Naive thymus-derived CD4-positive, alpha-beta T cell (primary cell): ENCODE results near the gene MPP2. TPM values are rescaled to one million over a fixed set of nuclear protein-coding genes. Genes with fewer than 3 reads are reported as not detected.
A peak's percentile ranks its signal among the peaks of the same experiment; 100 is the strongest.

ENCODE experiments used
- ATAC-seq: fragments of 150-1000 bp; cut with Tn5 transposase; 2 replicates; pipeline ENCODE4 v1.10.0; 2021; ENCODE audit warnings: mild to moderate bottlenecking, moderate library complexity
- CTCF ChIA-PET: fragments of 350-600 bp; sonication (Branson Sonifier 250); formaldehyde crosslinking; loops from one replicate; lab custom pipeline; 2021; ENCODE audit warnings: antibody characterized with exemption; lab: Charles Lee
- POLR2A ChIA-PET: fragments of 350-600 bp; sonication (Branson Sonifier 250); formaldehyde crosslinking; loops from one replicate; lab custom pipeline; 2021; ENCODE audit warnings: antibody characterized with exemption, inconsistent platforms; lab: Charles Lee
- DNase-seq, 9 donors: peaks; one replicate each; pipeline versions ENCODE4 v3.0.0 to v3.0.0-alpha.2; 2020 to 2022; ENCODE audit warnings: mixed read lengths in 1 of 9
- H3K27ac ChIP-seq: one replicate; pipeline ENCODE4 v1.7.0; 2013; ENCODE audit warnings: mild to moderate bottlenecking, low read depth, low read length, moderate library complexity
- H3K27me3 ChIP-seq, 2 donors: one replicate each; pipeline ENCODE4 v1.7.0; 2013; ENCODE audit warnings: low read length in 2 of 2, mild to moderate bottlenecking in 2 of 2, moderate library complexity in 2 of 2; ENCODE audit not compliant: control insufficient read depth in 2 of 2, insufficient read depth in 2 of 2
- H3K36me3 ChIP-seq, 3 experiments: 1 replicate in 2 of 3; 2 replicates in 1 of 3; pipeline ENCODE4 v1.7.0; 2013; ENCODE audit warnings: low read length in 3 of 3, mild to moderate bottlenecking in 3 of 3, moderate library complexity in 1 of 3; ENCODE audit not compliant: insufficient read depth in 3 of 3, control insufficient read depth in 2 of 3
- H3K4me1 ChIP-seq, 2 donors: one replicate each; pipeline ENCODE4 v1.7.0; 2013; ENCODE audit warnings: low read length in 2 of 2, mild to moderate bottlenecking in 2 of 2, moderate library complexity in 1 of 2; ENCODE audit not compliant: control insufficient read depth in 2 of 2, insufficient read depth in 2 of 2
- H3K4me3 ChIP-seq: 2 replicates; pipeline ENCODE4 v1.7.0; 2013; ENCODE audit warnings: mild to moderate bottlenecking, low read length
- H3K9me3 ChIP-seq, 3 experiments: 1 replicate in 2 of 3; 2 replicates in 1 of 3; pipeline ENCODE4 v1.7.0; 2013; ENCODE audit warnings: low read length in 3 of 3; ENCODE audit not compliant: control insufficient read depth in 2 of 3
- H3K27ac Mint-ChIP-seq, 9 donors: one replicate each; pipeline ENCODE4 v1.8.0; 2020 to 2022; ENCODE audit warnings: mixed read lengths in 9 of 9, mild to moderate bottlenecking in 8 of 9, moderate library complexity in 5 of 9, inconsistent platforms in 2 of 9
- H3K27me3 Mint-ChIP-seq, 5 donors: one replicate each; pipeline ENCODE4 v1.8.0; 2021 to 2022; ENCODE audit warnings: mixed read lengths in 5 of 5, mild to moderate bottlenecking in 1 of 5
- H3K36me3 Mint-ChIP-seq, 5 donors: one replicate each; pipeline ENCODE4 v1.8.0; 2020 to 2022; ENCODE audit warnings: mixed read lengths in 5 of 5, mild to moderate bottlenecking in 3 of 5, inconsistent platforms in 1 of 5
- H3K4me1 Mint-ChIP-seq, 7 donors: one replicate each; pipeline ENCODE4 v1.8.0; 2020 to 2022; ENCODE audit warnings: mixed read lengths in 7 of 7, mild to moderate bottlenecking in 3 of 7, inconsistent platforms in 1 of 7
- H3K4me3 Mint-ChIP-seq, 10 donors: one replicate each; pipeline ENCODE4 v1.8.0; 2020 to 2022; ENCODE audit warnings: mild to moderate bottlenecking in 10 of 10, mixed read lengths in 10 of 10, moderate library complexity in 6 of 10, inconsistent platforms in 2 of 10
- H3K9me3 Mint-ChIP-seq, 11 donors: one replicate each; pipeline ENCODE4 v1.8.0; 2020 to 2022; ENCODE audit warnings: mixed read lengths in 11 of 11, mild to moderate bottlenecking in 4 of 11, inconsistent platforms in 1 of 11, moderate library complexity in 1 of 11
- intact Hi-C, 2 donors: fragments of 100-400 bp; cut with micrococcal nuclease; formaldehyde crosslinking; loops; one replicate each; pipeline ENCODE4 v1.15.1; 2023
- polyA plus RNA-seq, 2 donors: library from polyadenylated mRNA; unstranded; fragments of 300-500 nt; fragmentation: Illumina TruSeq; gene quantifications; one replicate each; pipeline ENCODE4 v1.2.3, GENCODE V29; 2021
- total RNA-seq, 6 experiments: library from RNA in 5 of 6; stranded (reverse) in 5 of 6; gene quantifications; 1 replicate in 5 of 6; 2 replicates in 1 of 6; pipeline ENCODE4 v1.2.3 and lab custom pipeline; 2021 to 2026

Gene MPP2
- total and polyA plus RNA-seq, 7 experiments from 2014 or later: 0.24 to 9.3 (median 3.6) TPM

DNA sequence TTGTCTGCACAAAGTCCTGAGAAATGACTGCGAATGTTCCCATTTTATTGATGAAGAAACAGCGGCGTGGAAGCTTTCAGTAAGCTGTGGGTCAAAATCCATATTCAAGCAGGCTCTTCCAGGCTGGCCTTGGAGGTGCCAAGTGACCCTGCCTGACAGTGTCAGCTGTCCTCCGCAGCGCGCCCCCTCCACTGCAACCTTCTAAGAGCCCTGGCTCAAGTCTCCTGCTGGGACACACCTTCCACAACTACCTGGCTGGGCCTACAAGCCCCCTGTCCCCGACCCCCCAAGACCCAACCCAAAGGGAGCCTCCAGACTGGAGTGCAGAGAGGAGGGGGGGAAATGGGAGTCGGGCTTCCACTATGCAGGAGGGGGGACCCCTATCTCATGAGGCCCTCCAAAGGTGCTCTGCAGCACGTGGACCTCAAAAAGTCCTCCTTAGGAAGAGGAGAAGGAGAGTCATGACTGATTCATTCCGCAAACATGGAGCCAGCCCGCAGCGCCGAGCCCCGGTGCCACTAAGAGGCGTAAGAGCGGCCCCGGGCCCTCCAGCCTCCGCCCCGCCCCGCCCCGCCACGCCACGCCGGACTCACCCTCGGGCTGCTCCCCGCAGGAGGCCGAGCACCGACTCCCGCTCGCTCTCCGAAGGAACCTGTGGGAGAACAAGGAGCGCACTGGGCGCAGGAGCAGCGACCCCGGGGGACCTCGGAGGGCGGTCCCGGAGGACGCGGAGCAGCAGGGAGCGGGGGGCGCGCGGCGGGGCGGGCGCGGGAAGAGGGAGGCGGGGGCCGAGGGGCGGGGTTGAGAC is 75.0 kb downstream of the MPP2 start:
- Mint-ChIP-seq H3K4me1 (peaks cover 9 to 30% (median 14%) of the 10 kb centered on the region in 7 donors), H3K9me3 (peaks cover 0 to 4% (median 0%) of the 10 kb centered on the region in 11 donors), H3K36me3 (peaks cover 0 to 4% (median 0%) of the 10 kb centered on the region in 5 donors), H3K27me3 (peaks cover 14 to 63% (median 23%) of the 10 kb centered on the region in 5 donors), H3K4me3 (peak overlapping the region; percentile 69 to 91 (median 80)), H3K27ac (peak overlapping the region in 1 of 9 donors; percentile 41)
- ATAC-seq (peak; percentile 39), DNase-seq (no peak)
- H3K27ac ChIP-seq: no peak overlapping the region
- H3K4me3 ChIP-seq: no peak overlapping the region
- no peaks in the 10 kb centered on the region for H3K36me3 ChIP-seq
- H3K9me3 ChIP-seq: no peaks in the 10 kb centered on the region
- H3K27me3 ChIP-seq: peaks cover 10 to 13% of the 10 kb centered on the region in 2 donors
- POLR2A ChIA-PET: no interaction called here
- peaks cover 5 to 8% of the 10 kb centered on the region in 2 donors for H3K4me1 ChIP-seq
- CTCF ChIA-PET: interaction anchor here (1.0 kb wide), 1 partner anchor 14 kb away, joined by 3 read pairs; no protein-coding TSS in a partner anchor
- intact Hi-C loops: loop anchor here in 1 of 2 donors (5.0 kb wide), 1 partner anchor 55 kb away; the partner anchor contains the start of gene DUSP3

DNA sequence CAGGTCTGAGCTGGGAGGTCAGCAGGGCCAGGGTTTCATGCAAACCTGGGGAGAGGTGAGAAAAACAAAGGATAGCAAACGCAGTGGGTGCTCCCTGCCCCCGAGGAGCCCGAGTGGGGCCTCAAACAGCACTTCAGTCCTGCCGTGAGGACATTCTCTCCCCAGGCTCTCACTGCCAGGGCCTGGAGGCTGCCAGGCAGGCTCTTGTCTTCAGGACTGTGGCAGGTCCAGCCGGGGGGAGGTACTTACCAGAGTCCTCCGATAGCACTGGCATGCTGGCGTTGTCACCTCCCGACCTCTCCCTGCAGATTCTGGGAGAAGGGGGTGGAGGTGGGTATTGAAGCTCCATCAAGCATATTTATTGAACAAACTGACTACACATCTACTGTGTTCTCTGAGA is 75.7 kb downstream of the MPP2 start:
- Histone ChIP-seq H3K27ac (no peak overlapping the region), H3K4me1 (peaks cover 5 to 8% of the 10 kb centered on the region in 2 donors), H3K27me3 (peaks cover 10 to 13% of the 10 kb centered on the region in 2 donors), H3K9me3 (no peaks in the 10 kb centered on the region), H3K36me3 (no peaks in the 10 kb centered on the region), H3K4me3 (no peak overlapping the region)
- Mint-ChIP-seq H3K27ac (no peak overlapping the region), H3K36me3 (peaks cover 0 to 4% (median 0%) of the 10 kb centered on the region in 5 donors), H3K4me1 (peaks cover 9 to 30% (median 14%) of the 10 kb centered on the region in 7 donors), H3K27me3 (peaks cover 14 to 61% (median 23%) of the 10 kb centered on the region in 5 donors), H3K4me3 (peak overlapping the region; percentile 69 to 91 (median 80)), H3K9me3 (peaks cover 0 to 4% (median 0%) of the 10 kb centered on the region in 11 donors)
- intact Hi-C loops: loop anchor here in 1 of 2 donors (5.0 kb wide), 1 partner anchor 54 kb away; the partner anchor contains the start of gene DUSP3
- ATAC-seq: no peak
- ChIA-PET CTCF (interaction anchor here (0.6 kb wide), 1 partner anchor 159 kb away, joined by 3 read pairs; no protein-coding TSS in a partner anchor), POLR2A (no interaction called here)
- DNase-seq: no peak

DNA sequence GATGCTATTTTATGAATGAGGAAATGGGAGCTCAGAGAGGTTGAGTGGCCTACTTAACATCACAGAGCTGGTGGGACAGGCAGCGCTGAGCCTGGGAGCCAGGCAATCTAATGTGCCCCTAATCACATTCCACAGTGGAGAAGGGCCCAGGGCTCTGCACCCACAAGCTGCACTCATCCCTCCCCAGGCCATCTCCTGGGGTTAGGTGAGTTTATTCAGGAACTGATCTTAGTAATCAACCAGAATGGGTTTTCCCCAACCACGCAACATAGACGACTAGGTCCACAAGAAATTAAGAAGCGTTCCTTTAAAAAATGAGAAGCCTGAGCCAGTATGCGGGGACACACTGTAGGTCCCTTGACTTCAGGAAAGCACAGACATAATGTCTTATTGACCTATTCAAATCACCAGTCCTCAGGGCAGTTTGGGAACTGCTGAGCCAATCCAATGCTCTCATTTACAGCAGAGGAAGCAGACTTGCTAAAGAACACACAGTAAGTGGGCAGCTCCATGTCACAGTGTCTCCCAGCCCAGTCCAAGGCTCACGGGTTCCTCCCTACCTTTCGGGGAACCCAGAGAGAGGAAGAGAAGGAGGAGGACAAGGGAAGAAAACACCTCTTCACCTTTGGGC is 76.7 kb downstream of the MPP2 start:
- intact Hi-C loops: loop anchor here in 1 of 2 donors (5.0 kb wide), 1 partner anchor 53 kb away; the partner anchor contains the start of gene DUSP3
- POLR2A ChIA-PET: no interaction called here
- Histone ChIP-seq H3K9me3 (no peaks in the 10 kb centered on the region), H3K27ac (no peak overlapping the region), H3K4me3 (no peak overlapping the region), H3K4me1 (peaks cover 5 to 8% of the 10 kb centered on the region in 2 donors), H3K27me3 (peaks cover 10 to 13% of the 10 kb centered on the region in 2 donors), H3K36me3 (no peaks in the 10 kb centered on the region)
- Mint-ChIP-seq H3K27ac (no peak overlapping the region), H3K4me3 (peak overlapping the region in 8 of 10 donors; percentile 24 to 91 (median 69)), H3K4me1 (peaks cover 9 to 30% (median 14%) of the 10 kb centered on the region in 7 donors), H3K9me3 (peaks cover 0 to 4% (median 0%) of the 10 kb centered on the region in 11 donors), H3K36me3 (peaks cover 0 to 4% (median 0%) of the 10 kb centered on the region in 5 donors), H3K27me3 (peaks cover 14 to 52% (median 15%) of the 10 kb centered on the region in 5 donors)
- CTCF ChIA-PET: interaction anchor here (0.6 kb wide), 1 partner anchor 19 kb away, joined by 3 read pairs; no protein-coding TSS in a partner anchor
- ATAC-seq (no peak), DNase-seq (no peak)

DNA sequence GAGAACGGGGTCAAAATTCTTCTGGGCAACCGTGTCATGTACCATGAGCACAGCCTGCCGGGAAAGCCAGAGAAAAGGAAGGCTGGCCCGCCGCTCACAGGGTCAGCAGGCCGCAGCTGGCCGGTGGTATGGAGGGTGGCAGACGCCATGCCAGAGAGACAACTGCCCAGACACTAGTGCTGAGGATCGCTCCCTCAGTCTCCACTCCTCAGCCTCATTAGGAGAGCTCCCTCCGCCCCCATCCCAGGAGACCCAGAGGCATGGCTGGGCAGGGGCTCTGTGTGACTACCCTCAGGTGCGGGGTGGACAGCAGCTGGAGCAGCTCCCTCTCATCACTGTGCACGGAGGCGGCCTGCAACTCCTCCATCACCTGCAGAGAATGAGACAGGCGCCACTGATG is 77.6 kb downstream of the MPP2 start:
- no peak overlapping the region for H3K27ac ChIP-seq
- peaks cover 9 to 30% (median 14%) of the 10 kb centered on the region in 7 donors for H3K4me1 Mint-ChIP-seq
- H3K9me3 ChIP-seq: no peaks in the 10 kb centered on the region
- H3K36me3 ChIP-seq: no peaks in the 10 kb centered on the region
- H3K9me3 Mint-ChIP-seq: peaks cover 0 to 4% (median 0%) of the 10 kb centered on the region in 11 donors
- no peak overlapping the region for H3K4me3 Mint-ChIP-seq
- ATAC-seq (no peak), DNase-seq (no peak)
- H3K27me3 ChIP-seq: peaks cover 10 to 11% of the 10 kb centered on the region in 2 donors
- peaks cover 5 to 8% of the 10 kb centered on the region in 2 donors for H3K4me1 ChIP-seq
- POLR2A ChIA-PET: no interaction called here
- intact Hi-C loops: loop anchor here in 1 of 2 donors (5.0 kb wide), 1 partner anchor 52 kb away; the partner anchor contains the start of gene DUSP3
- peaks cover 12 to 43% (median 15%) of the 10 kb centered on the region in 5 donors for H3K27me3 Mint-ChIP-seq
- H3K36me3 Mint-ChIP-seq: peaks cover 0 to 4% (median 0%) of the 10 kb centered on the region in 5 donors
- H3K27ac Mint-ChIP-seq: no peak overlapping the region
- H3K4me3 ChIP-seq: no peak overlapping the region
- CTCF ChIA-PET: interaction anchor here (0.6 kb wide), 1 partner anchor 20 kb away, joined by 3 read pairs; no protein-coding TSS in a partner anchor

DNA sequence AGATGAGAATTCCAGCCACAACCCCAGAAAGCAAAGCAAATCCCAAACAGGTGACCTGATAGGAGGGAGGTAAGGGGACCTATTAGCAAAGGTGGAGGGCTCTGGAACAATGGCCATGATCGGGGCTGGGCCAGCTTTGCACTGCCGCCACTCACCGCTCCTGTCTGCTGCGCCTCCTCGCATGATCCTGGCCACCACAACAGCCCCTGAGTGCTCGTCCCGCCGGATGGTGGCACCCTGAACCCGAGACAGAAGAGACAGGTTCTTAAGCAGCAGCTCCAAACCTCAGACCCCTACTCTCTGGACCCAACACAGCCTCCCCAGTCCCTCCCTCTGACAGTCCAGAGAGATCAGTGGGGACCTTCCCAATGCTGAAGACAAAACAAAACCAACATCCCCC is 79.7 kb downstream of the MPP2 start:
- CTCF ChIA-PET: interaction anchor here (1.5 kb wide), 1 partner anchor 11 kb away, joined by 3 read pairs; no protein-coding TSS in a partner anchor
- intact Hi-C loops: no loop called here
- Histone ChIP-seq H3K4me1 (no peaks in the 10 kb centered on the region), H3K9me3 (no peaks in the 10 kb centered on the region), H3K27ac (no peak overlapping the region), H3K27me3 (no peaks in the 10 kb centered on the region), H3K36me3 (no peaks in the 10 kb centered on the region), H3K4me3 (no peak overlapping the region)
- POLR2A ChIA-PET: no interaction called here
- no peak for ATAC-seq
- Mint-ChIP-seq H3K4me3 (no peak overlapping the region), H3K27me3 (peaks cover 0 to 31% (median 0%) of the 10 kb centered on the region in 5 donors), H3K4me1 (peaks cover 0 to 15% (median 7%) of the 10 kb centered on the region in 7 donors), H3K36me3 (no peaks in the 10 kb centered on the region), H3K27ac (no peak overlapping the region), H3K9me3 (no peaks in the 10 kb centered on the region)
- no peak for DNase-seq

DNA sequence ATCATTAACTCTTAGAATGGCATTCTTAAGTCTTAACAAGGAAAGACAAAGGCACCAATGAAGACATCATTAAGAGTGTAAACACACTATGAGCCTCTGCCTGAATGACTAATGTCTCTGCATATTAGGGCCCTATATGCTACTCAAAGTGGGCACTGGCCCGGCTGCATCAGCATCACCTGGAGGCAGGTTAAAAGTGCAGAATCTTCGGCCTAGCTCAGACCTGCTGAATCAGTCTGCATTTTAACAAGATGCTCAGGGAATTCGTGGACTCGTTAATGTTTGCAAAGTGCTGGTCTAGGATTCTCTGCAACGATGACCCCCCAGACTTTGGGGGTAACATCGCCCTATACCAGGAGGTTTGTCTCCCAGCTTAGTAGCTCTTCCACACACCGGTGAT is 81.1 kb downstream of the MPP2 start:
- ATAC-seq (no peak), DNase-seq (no peak)
- H3K4me3 ChIP-seq: no peak overlapping the region
- Mint-ChIP-seq H3K27ac (no peak overlapping the region), H3K4me1 (peaks cover 0 to 5% (median 3%) of the 10 kb centered on the region in 7 donors), H3K36me3 (no peaks in the 10 kb centered on the region), H3K9me3 (no peaks in the 10 kb centered on the region), H3K4me3 (no peak overlapping the region), H3K27me3 (peaks cover 0 to 20% (median 0%) of the 10 kb centered on the region in 5 donors)
- intact Hi-C loops: no loop called here
- no peaks in the 10 kb centered on the region for H3K27me3 ChIP-seq
- no peaks in the 10 kb centered on the region for H3K36me3 ChIP-seq
- no peak overlapping the region for H3K27ac ChIP-seq
- H3K9me3 ChIP-seq: no peaks in the 10 kb centered on the region
- POLR2A ChIA-PET: no interaction called here
- CTCF ChIA-PET: interaction anchor here (0.7 to 1.5 kb wide), 3 partner anchors 12 to 118 kb away, joined by 3 read pairs; no protein-coding TSS in a partner anchor
- H3K4me1 ChIP-seq: no peaks in the 10 kb centered on the region
